Fibroblast of skin of abdomen (primary cell): Measurements from ENCODE around the gene PCK1.

ENCODE experiments used
- DNase-seq: peaks from one replicate; pipeline ENCODE4 v3.0.0-alpha.2; 2013

Gene PCK1

GRCh38 chr20:57589728-57590484 is 29.0 kb downstream of the PCK1 start:
- no peak for DNase-seq

DNA sequence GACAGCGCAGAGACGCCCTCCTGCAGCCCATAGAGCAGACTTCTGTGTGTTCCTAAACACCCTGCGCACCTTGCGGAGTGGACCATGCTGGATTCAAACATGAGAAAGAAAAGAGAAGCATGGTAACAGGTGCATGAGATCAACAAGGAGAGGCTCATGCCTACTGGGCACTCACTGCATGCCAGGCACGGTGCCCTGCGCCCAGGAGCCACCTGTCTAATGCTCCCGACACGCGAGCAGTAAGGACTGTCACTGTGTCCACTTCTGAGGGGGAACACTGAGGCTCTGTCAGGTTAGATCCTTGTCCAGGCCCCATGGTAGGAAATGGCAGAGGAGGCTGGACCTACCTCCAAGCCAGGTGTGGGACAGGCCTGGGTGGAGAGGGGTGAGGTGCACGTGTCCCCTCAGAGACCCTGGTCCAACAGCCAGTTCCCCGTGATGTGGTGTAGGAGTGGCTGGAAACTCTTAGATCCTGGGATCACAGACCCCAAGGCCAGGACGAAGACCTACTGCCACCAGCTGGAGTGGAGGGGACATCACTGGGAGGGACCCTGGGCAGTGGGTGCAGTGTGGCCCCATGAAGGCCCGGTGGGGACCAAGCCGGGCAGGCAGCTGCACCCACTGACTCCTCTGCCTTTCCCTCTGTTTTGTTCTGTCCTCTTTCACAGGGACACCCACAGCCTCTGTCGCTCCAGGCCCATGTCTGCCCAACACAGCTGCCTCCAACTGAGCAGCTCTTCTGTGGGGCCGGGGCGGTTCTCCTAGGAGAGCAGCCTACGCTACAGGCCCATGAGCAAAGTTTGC is 29.8 kb downstream of the PCK1 start:
- DNase-seq = no peak

- no peak for DNase-seq
Measured at GRCh38 chr20:57591289-57592229, 30.6 kb downstream of the PCK1 start.

GRCh38 chr20:57592263-57593092 is 31.6 kb downstream of the PCK1 start:
- DNase-seq = no peak

- no peak for DNase-seq
Measured at GRCh38 chr20:57593134-57593886, 32.4 kb downstream of the PCK1 start.

GRCh38 chr20:57594092-57594951 is 33.4 kb downstream of the PCK1 start:
- DNase-seq = peak; percentile 7

- no peak for DNase-seq
Measured at GRCh38 chr20:57595041-57596030, 34.4 kb downstream of the PCK1 start.

DNA sequence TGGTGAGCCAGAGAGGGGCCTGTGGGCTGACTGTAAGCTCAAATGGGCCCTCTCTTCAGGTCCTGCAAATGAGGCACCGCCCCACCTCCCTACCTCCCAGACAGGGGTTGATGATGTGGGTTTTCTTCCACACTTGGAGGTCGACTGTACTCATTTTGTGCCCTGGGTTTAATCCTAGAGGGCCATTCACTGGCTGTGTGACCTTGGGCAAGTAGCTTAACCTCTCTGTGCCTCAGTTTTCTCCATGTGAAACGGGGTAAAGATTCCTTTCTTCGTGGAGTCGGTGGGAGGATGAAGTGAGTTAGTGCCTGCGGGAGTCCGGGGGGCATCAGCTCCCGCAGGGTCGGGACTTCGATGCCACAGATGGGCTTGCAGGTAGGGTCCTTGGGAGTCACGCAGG is 35.4 kb downstream of the PCK1 start:
- no peak for DNase-seq

GRCh38 chr20:57596998-57597939 is 36.4 kb downstream of the PCK1 start:
- peak; percentile 40 for DNase-seq

GRCh38 chr20:57598060-57598459 is 37.1 kb downstream of the PCK1 start:
- no peak for DNase-seq

- DNase-seq = no peak
Measured at GRCh38 chr20:57598491-57598890, 37.6 kb downstream of the PCK1 start.

DNA sequence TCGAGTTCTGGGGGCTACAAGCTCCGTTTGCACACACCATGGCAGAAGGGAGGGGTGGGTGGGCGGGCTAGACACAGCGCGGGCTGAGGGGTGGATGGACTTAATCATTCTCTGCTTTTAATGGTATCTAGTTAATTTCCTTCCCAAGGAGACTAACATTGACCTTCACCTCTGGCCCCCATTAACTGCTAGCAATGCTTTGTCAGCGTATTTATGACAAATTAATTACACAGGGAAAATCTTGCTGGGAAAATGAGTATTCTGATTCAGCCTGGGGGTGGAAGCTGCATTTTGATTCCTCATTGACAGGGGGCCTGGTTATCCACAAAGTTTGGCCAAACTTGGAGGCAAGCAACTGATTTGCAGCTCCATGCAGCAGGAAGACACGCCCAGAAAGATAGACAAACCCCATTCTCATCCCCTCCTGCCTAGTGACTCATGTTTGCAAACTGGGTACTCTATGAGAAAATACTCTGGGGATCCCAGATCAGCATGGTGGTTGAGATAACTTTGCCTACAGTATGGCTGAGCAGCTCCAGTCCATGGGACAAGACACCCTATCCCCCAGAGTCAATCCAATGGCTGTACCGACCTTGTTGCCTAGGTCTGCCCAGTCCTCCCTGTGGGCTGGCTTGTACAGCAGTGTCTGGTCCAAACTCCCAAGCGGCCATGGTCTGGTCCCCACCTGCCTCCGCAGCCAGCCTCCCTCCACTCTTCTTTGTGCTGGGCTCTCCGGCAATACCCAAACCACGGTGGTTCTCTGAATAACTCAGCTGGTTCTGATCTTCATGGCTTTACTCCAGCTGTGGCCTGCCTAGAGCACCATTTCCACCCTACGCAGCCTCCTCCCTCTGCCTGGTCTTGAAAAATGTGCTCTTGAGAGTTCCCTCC is 39.7 kb downstream of the PCK1 start:
- DNase-seq = no peak

DNA sequence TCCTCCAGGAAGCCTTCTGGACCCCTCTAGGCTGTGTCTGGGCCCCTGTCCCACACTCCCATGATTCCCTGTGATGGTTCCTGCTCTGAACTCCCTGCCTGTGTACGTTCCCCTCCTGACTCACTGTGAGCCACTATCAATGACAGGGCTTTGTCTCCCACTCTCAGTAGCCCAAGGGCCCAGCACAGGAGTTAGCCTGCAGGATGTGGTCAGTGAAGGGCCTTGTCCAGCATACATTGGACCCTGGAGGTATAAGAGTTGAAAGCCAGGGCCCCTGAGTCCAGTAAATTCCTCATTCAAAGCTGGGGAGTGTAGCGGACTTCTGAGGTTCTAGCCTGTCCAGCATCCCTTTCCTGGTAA is 40.3 kb downstream of the PCK1 start:
- DNase-seq = no peak

DNA sequence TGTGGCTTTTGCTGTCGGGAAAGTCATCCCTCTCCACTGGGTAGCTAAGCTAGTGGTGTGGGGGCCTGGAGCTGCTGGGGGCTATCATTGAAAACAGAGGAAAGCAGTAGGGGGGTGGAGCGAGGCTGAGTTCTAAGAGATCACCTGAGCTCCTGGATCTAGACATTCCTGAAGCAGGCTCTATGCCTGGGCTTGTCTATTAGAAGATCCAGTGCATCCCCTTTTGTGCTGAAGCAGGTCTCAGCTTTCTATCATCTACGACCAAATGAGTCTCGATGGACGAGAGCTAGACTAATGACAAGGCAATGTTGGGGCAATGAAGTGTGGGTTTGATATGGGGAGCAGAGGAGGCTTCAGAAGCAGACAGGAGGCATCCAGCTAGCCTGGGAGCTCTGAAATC is 40.8 kb downstream of the PCK1 start:
- no peak for DNase-seq

- DNase-seq = no peak
Measured at GRCh38 chr20:57603120-57603519, 42.2 kb downstream of the PCK1 start.

- no peak for DNase-seq
Measured at GRCh38 chr20:57605045-57605444, 44.1 kb downstream of the PCK1 start.

GRCh38 chr20:57605878-57606277 is 45.0 kb downstream of the PCK1 start:
- no peak for DNase-seq
